A172 (cell line): ENCODE data around the gene TGFBR2. TPM values are rescaled to one million over a fixed set of nuclear protein-coding genes. Genes with fewer than 3 reads are reported as not detected.
A peak's percentile ranks its signal among the peaks of the same experiment; 100 is the strongest.

ENCODE experiments used
- DNase-seq: peaks from one replicate; pipeline ENCODE4 v3.0.0-alpha.2; 2015; ENCODE audit warnings: low spot score
- total RNA-seq: library from RNA; depleted of rRNA; stranded (reverse); fragments of >200 nt; shearing (Covaris generic); gene quantifications from 2 replicates; pipeline ENCODE4 v1.2.3, GENCODE V29; 2014

Gene TGFBR2
- total RNA-seq, 1 experiment from 2014 or later = 16.9 TPM

DNA sequence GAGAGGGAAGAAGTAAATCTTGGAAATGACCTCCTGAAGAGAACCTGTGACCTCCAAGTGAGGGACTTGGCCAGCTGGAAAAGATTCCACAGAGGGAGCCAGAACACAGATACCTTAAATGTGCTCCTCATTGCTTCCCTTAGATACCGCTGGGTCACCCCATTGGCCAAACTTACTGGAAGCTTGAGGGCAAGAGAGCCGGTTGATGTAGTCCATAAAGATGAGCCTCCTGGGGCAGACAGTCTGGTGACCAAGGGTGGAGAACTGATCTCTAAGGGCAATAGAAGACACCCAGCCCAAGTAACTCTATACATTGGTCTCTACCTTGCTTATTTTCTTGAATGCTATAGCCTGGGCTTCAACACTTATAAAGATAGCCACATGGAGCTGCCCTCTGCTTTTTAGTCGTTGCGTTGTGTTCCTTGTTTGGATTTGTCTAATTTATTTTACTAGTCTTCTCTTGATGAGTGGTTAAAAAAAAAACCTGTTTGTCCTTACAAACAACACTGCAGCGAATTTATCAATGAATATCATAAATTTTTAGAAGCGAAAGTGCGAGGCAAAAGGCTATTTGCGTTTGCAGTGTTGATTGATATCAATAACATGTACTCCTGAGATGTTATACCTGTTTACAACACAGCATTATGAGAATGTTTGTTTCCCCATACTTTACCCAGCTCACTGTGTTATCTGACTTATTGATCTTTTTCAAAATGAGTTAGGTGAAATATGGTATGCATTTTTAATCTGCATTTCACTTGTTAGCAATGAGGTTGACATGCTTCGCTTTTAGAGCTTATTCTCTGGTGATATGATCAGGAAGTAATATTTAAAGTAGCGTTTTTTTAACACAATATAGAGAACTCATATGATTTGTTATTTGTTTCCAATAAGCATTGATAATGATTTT is 31.2 kb downstream of the TGFBR2 start:
- DNase-seq = no peak

DNA sequence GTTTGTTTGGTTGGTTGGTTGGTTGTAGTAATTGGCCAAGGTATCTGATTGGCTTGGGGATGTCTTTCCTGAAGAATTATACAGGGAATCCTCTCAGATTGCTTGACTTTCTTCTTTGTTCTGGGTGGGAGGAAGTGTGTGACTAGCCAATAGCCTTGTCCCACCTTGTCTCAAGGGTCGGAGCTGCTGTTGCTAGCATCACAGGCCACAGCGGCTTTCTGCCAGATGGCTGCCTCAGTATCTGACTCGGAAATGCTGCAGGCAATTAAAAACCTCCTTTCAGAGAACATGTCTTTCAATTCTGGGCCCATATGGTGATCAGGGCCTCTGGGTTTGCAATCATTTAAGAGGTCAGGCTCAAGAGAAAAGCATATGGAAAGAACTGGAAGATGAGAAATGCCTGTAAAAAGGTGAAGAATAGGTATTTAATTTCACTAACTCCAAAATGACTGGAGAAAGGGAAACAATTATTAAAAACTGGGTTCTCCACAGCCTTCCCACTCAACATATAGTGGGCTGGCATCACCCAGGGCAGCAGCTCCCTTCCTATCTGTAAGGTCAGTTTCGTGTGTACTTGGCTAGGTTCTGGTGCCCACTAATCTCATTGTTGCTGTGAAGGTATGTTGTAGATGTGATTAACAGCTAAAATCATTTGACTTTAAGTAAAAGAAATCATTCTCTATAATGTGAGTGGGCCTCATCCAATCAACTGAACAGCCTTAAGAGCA is 32.4 kb downstream of the TGFBR2 start:
- DNase-seq = no peak

DNA sequence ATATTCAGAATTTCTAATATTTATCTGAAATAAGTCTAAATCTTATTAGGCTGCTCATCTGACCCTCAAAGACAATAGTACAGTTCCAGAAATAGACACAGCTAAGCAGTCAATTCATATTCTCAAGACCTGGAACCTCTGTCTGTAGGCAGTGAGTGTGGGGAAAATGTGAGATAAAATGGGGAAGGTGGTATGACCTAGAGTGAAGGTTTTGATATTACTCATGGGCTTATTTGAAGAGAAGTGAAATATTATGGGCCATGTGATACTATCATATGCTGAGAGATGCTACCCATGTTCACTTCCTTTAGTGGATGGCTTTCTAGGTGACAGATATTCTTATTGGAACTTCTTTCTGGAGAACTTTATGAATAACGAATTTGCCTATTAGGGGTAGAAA is 33.5 kb downstream of the TGFBR2 start:
- DNase-seq = no peak

DNA sequence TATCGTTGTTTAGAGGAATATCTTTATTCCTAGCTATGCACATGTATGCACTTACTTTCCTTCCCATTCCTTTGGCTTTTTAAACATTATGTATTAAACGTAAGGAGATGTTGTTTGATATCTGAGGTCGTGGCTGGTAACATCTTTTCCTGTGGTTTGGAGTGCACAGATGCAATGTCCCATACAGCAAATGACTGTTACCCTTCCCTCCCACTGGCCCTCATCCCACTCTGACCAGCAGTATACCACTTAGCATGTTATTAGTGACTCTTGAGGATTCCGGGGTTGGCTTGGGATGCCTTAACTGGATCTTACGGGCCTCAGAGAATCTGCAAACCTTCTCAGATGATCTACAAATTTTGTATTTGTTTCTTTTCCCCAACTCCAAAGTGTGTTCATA is 34.5 kb downstream of the TGFBR2 start:
- no peak for DNase-seq

DNA sequence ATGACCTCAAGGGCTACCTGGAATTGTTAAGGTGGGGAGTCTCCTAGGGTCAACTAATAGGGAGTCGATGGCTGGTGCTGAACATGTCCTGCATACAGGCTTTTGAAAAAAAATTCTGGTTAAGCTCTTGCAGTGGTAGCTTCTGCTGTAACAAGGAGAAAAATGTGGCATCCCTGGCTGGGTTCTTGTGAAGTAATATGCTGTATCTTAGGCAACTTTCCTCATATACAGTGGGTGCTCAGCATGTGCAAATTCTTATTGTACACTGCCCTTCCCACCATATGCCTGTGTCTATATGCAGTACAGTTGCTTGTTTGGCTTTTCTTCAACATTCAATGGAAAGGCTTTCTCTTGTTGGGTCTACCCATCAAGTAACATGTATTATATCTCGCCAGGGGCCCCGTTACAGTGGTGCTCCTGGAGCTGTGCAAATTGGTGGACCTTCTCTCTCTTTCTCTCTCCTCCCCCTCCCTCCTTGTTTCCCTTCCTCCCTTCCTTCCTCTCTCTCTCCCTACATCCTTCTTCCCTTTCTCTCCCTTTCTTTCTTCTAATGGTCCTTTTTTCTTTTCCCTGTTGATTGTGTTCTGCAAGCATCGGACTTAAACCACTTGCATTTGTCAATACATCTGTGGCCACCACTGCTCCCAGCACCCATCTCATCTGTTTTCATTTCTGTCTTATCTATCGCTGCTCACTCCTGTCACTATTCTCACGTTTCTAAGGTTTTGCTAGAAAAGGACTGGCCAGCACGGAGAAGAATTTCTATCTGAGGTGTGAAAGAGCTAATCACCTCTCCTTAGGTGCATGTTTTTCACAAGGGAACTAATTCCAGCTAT is 35.2 kb downstream of the TGFBR2 start:
- no peak for DNase-seq

DNA sequence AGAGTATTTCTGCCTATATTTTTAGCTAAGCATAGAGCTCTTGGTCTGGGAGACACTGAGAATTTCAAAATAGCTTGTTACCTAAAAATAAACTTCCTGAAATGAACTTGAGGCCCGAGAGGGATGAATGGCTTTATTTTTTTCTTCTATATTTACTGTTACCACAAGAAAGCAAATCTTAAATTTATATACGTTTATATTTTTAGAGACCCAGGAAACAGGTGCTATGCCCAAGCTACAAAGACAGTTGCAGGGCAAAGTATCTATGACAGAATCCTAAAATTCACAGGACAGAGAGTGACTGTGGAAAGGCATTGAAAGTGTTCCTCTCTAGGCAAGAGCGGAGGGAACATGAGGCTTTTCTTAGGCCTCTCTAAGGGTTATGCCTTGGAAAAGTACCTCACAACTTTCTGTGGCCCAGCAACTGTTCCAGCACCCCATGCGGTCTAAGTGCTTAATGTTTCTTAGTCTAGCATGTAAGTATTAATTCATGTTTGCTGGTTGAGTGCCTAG is 36.5 kb downstream of the TGFBR2 start:
- DNase-seq = no peak

DNA sequence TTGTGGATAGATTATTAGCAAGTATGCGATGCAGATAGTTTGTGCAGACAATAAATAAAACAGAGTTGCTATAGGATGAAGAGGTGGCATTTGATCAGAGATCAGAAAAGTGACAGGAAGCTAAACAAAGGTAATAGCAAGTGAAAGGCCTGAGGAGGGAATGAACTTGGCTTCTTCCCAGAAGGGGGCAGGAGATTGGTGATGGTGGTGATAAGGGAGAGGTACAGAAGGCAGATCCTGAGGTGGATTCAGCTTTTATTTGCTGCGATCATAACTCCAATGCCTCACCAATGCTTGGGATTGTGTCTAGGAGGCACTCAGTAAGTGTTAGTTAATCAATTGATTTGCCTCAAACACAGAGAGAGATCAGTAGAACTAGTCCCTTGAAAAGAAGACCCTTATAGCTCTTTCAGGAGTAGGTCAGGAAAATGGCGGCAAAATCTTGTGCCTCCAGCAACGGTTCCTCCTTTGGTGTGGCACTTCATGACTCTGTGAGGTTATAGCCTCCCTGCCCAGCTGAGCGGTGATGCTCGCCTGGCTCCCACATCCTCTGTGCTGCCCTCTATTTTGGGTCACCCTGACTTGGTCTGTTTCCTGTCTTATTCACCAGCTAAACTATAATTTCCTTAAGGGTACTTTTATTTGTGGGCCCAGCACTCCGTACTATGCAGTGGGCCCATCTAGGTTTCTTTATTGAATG is 37.5 kb downstream of the TGFBR2 start:
- DNase-seq = no peak

DNA sequence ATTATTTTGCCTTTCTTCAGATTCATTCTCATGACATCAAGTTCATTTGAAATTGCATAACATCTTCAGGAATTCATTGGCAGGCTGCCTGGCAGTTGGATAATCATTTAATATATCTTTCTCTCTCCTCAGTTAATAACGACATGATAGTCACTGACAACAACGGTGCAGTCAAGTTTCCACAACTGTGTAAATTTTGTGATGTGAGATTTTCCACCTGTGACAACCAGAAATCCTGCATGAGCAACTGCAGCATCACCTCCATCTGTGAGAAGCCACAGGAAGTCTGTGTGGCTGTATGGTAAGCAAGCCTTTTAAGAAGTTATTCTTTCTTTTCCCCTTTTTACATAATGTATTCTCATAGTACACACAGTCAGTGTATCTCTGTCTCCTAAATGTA is 38.2 kb downstream of the TGFBR2 start:
- DNase-seq = peak; percentile 33

DNA sequence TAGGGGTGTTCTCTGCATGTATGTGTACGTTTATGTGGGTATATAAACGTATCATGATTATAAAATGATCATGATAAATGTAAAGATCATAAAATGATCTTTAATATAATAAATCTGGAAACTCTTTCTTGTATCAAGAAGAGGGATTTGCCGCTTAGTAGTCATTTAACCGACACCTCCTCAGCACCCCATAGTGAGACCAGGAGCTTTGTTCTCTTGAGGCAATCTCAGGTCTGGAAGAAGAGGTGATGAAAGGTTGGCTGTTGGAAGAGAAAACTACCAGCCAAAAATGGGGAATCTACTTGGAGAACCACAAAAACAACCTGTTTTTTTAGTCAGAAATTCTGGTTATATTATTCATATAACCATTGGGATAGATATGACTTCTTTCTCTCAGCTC is 38.7 kb downstream of the TGFBR2 start:
- DNase-seq = no peak

DNA sequence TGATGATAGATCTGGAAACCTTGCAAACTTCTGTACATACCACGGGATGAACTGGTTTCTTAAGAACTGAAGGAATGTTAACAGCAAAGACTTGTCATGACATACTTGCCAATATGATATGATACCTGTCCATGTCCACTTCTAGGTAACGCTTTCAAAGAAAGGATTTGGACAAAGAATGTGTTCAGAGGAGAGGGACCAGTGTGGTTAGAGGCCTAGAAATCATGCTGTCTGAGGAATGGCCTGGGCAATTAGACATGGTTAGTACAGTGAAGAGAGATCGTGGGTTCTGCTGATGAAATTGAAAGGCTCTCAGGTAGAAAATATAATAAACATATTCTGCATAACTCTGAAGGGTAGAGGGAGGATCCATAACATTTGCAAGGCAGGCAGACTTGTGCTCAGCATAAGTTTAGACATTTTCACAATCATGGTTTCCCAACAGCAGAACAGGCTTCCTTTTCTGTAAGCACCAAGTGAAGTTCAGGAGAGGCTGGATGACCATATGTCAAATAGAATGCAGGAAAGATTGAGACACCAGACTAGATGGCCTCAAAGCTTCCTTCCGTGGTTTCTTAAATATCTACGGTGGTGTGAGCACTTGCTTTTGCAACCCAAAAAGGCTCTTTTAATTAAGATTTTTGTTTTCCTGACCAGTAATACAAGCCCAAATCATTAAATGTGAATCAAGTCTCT is 39.9 kb downstream of the TGFBR2 start:
- no peak for DNase-seq

DNA sequence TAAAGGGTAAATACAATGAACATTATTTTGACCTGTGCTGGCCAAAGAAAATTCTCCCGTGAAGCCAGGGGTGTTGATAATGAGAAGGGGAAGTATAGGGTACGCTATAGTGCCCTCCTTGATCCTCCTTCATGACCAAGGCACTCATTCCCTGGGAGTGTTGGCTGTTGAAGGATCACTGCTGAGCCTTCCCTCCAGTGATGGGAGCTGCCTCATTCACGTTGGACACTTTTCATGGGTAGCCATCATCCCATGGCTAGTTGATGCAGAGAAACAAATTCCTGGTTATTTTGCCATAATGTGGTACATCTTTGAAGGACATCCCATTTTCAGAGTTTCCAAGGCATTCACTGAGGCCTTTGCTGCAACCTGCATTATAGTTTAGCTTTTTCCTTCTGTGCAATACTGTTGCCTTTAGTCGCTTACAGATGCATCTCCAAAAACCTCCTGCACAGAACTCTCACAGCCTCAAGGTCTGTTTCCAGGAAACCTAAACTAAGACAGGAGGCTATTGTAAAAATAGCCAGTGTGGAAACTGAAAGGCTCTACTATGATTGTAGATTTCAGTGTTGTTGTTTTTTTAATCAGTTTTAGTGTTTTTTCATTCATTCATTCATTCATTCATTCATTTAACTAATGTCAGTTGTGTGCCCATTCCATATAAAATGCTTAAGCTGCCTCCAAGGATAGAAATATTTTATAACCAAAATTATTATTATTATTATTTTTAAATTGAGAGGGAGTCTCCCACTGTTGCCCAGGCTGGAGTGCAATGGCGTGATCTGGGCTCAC is 40.8 kb downstream of the TGFBR2 start:
- no peak for DNase-seq

DNA sequence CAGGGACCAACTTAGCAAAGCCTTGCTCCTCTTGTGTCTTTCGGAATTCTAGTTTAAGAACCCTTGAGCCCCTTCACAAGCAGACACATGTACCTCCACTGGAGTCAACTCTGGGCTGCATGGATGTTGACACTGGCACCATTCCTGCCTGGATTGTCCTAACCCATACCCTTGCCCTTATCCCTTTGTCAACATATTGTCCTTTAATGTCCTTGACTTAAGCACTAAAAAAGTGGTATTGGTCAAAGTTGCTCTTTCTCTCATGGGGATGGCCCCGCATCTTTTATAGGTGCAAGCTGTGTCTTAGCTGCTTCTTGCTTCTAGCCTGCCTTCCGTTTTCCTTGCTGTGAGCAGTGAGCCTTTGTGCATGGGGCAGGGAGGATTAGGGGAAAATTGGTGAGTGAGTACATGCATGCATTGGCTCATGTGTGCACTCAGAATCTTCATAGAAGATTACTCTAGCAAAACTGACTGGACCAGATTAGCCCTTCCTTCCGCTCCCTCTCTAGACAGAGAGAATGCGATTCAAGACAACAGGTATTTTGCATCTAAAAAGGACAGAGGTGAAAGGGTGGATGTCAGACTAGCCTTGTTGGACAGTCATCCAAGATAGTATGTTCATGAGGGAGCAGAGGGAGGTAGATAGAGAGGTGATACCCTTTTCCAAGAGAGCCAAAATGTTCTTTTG is 42.4 kb downstream of the TGFBR2 start:
- DNase-seq = no peak

DNA sequence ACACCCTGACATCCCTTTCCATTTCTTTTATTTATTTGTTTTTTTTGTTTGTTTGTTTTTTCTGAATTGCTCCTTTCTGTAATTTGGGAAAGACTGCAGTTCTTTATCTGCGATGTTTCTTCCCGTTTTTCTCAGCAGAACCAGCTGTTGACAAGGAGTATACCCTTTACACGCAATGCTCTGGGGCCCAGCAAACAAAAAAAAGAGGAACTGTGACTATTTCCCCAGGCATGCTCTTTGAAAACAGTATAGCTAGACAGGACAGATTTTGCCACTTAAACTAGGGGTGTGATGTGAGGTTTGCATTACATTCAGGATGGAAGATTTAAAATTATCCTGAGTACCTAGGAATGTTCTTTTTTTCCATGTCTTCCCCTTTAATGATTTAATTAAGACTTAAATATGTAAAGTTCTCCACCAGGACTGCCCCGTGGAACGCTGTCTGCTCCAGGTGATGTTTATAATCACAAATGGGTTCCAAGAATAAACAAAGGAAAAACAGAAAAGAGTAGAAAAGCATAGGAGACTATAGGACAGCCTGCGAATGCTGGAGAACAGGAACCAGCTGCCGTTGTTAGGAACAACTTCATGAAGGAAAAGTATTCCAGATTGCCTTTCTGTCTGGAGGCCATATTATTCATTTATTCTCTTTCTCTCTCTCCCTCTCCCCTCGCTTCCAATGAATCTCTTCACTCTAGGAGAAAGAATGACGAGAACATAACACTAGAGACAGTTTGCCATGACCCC is 43.3 kb downstream of the TGFBR2 start:
- no peak for DNase-seq

DNA sequence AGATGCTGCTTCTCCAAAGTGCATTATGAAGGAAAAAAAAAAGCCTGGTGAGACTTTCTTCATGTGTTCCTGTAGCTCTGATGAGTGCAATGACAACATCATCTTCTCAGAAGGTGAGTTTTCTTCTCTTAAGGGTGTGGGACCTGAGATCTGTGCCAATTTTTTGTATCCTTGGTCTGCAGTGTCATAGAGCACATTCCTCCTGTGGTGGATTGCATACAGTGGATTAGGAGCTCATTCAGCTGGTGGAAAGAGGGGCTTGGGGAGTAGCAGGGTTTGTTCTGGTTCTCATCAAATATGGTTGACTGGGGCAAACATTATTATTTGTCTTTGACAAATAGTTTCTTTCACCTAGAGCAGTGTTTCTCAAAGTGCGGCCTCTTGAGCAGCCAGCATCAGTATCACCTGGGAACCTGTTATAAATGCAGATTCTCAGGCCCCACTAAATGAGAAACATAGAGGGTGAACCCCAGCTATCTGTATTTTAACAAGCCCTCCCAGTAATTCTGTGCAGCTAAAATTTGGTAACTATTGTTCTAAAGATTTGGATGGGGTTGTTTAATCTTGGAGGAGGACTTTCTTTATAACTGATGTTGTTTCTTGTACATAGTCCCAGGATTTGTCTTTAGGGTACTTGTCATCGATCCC is 44.1 kb downstream of the TGFBR2 start:
- no peak for DNase-seq

DNA sequence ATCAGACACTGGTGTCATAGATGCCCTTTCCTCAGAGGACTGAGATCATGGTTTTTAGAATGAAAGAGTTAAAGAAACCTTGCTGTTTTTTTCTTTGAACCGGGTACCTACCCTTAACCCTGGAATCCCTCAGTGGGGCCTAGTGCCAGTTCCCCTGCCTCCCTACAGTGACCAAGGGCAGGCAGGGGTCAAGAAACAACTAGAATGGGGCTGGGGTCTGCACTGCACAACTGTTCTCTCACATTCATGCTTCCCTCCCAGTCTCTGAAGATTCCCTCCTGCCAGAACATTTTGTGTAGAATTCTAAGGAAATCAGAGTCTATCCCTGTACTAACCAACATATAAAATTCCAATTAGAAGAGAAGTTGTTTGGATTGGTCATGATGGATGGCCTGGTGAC is 47.9 kb downstream of the TGFBR2 start:
- no peak for DNase-seq

DNA sequence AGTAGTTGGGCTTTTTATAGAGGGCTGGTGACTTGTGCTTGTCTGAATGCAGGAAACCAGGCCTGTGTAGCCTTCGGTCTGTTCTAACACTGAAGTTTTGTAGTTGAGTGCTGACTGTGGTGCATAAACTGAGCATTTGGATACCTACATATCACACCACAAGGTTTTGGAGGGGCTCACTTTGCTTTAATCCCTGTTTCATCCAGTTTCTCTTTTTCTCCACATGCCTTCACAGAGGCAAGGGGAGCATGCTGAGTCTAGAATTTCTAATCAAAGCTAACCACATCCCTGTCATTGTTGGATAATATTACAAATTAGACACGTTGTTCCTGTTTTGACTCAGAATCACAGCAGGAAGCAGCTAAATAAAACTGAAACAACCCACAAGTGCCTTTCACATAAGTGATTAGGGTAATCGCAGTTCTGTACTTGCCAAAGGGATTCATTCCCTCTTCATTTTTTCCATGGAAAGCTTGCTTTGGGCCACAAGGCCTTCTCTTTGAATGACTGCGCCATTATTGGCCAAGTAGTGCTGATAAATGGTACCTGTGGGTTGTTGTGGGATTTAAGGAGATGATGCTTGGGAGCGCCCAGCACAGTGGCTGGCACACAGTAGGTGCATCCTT is 48.9 kb downstream of the TGFBR2 start:
- DNase-seq = peak; percentile 76

DNA sequence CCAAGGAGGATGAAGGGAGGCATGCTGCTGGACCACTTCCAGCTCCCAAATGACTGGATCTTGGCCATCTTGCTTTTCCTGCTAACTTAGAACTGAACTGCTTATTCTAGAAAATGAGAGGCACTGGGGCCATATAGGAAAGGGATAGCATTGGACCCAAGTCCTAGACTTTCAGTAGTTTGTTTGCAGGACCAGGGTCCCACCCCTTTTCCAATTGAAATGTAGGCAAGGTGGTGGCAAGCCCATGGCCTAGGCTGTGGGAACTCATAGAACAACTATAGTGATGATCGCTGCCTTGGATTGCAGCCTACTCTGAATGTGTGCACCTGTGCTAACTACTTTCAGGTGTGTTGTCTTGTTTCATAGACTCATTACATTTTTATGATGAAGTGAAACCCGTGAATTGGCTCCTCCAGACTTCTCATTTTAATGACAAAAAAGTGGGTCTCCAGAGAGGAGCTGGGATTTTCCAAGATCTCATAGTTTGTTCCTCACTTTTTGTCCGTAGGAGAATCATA is 50.3 kb downstream of the TGFBR2 start:
- DNase-seq = no peak
